Activated CD4-positive, alpha-beta T cell treated with anti-CD3 and anti-CD28 coated beads, Interleukin-2, amount 50 U/mL, for 24 hours (primary cell): Measurements from ENCODE around the gene UBE2K.
A peak's percentile ranks its signal among the peaks of the same experiment; 100 is the strongest.
"Not testable (repeated sequence)": the region's sequence is repeated elsewhere in the genome, so short reads cannot be mapped to it uniquely, and the experiment has no call there.

Experiments
- DNase-seq, 2 donors: peaks; one replicate each; pipeline ENCODE4 v3.0.0-alpha.2; 2020; ENCODE audit warnings: low read depth in 1 of 2, low spot score in 1 of 2

The UBE2K gene, protein sequence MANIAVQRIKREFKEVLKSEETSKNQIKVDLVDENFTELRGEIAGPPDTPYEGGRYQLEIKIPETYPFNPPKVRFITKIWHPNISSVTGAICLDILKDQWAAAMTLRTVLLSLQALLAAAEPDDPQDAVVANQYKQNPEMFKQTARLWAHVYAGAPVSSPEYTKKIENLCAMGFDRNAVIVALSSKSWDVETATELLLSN

GRCh38 chr4:39697740-39698423 is at the start of gene UBE2K:
TSS of gene UBE2K (plus strand) at chr4:39698136. CDS start at chr4:39698328, 192 bp downstream.
- peak; percentile 77 to 78 for DNase-seq

DNA sequence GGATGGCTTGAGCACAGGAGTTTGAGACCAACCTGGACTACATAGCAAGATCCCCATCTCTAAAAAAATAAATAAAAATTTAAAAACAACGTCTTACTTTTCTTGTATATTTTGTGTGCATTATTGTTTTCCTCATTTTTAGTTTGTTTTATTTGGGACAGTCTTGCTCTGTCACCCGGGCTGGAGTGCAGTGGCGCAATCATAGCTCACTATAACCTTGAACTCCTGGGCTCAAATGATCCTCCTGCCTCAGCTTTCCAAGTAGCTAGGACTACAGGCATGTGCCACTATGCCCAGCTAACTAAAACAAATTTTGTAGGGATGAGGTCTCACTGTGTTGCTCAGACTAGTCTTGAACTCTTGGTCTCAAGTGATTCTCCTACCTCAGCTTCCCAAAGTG is 49.7 kb upstream of the UBE2K start:
- DNase-seq: no peak

DNA sequence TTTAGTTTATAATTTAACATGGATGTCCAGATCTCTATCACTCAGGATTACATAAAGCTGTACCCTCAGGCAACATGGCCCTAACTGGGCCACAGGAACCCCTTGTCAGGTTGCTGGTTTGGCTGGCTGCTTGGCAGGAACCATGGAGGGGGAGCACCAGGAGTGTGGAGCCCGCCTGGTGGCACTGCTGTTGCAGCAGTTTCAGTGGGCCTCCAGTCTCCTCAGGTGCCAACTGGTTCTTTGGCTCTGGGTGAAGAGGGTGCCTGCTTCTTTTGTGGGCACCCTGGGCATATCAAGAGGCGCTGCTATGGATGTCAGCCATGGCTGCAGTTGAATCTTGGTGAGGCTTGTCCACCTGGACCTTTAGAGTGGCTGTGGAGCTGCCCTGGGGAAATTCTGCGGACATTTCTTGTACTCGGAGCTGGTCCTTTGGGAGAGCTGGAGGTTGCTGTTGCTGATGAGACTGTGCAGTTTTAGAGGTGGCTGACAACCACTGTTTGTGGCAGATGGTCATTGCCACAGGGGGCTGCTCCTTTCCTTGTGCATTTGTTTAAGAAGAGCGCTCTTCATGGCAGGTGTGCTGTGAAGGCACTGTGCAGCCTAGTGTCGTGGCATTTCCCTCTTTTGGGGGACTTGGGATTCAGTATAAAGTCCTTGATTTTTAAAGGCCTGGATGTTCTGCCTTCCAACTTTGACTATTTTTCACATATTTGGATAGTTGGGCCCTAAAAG is 48.9 kb upstream of the UBE2K start:
- no peak for DNase-seq

- no peak for DNase-seq
These were observed 48.2 kb upstream of the UBE2K start for GRCh38 chr4:39649639-39650265.

DNA sequence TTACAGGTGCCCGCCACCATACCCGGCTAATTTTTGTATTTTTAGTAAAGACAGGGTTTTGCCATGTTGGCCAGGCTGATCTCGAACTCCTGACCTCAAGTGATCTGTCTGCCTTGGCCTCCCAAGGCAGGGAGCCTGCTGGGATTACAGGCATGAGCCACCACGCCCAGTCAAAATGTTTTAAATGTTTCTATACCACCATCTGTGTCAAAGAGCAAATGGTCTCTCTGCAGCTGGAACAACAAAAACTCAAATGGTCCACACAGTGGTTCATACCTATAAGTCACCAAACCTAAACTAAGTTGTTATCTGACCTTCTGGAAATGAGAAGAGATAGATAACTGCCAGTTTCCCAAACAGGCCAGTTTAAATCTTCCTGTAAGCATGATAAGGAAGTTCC is 46.4 kb upstream of the UBE2K start:
- DNase-seq: not testable (repeated sequence)

DNA sequence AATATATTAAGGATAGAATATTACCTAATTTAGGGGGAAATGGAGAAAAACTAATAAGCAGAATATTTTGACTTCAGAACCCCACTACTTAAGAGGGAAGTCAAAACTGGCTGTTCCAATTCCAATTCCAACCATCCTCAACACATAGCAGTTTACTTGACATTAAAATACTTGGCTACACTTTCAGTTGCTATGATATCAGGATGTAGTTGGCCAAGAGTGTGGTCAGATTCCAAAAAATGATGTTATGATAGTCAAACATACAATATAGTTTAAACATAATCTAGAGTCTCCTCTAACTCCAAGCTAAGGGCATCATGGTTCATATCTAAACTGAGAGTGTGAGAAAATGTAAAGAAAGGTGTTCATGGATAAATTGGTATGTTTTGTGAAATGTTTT is 42.7 kb upstream of the UBE2K start:
- DNase-seq: no peak

- DNase-seq: no peak
These were observed 42.1 kb upstream of the UBE2K start for GRCh38 chr4:39655876-39656275.

- DNase-seq: not testable (repeated sequence)
These were observed 41.3 kb upstream of the UBE2K start for GRCh38 chr4:39656638-39657037.

- no peak for DNase-seq
These were observed 40.5 kb upstream of the UBE2K start for GRCh38 chr4:39657465-39657864.

DNA sequence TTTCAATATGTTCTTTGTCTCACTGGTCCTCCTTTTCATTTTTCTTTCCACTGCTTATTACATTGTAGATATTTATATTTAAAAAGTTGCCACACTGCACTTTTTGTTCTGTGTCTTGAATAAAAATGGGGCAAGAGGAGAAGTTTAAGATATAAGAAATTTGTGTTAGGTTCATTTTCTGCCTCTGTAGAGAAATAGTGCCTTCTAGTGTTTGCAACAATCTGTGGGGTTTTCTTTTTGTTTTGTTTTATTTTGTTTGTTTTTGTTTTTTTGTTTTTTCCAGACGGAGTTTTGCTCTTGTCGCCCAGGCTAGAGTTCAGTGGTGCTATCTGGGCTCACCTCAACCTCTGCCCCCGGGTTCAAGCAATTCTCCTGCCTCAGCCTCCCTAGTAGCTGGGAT is 39.2 kb upstream of the UBE2K start:
- DNase-seq: no peak

DNA sequence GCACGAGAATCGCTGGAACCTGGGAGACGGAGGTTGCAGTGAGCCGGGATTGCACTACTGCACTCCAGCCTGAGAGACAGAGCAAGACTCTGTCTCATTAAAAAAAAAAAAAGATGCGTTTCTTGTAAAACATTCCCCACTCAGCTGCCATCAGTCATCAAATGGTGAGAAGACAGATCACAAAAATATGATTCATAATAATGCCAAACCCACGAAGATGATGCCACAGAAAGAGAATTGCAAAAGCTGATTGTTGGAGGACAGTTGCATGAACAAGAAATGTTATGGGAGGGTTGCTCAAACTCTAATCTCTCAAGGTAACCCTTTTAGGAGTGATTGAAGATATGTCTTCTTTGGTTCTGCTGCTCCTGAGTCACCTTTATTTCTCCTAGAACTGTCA is 37.9 kb upstream of the UBE2K start:
- no peak for DNase-seq

GRCh38 chr4:39660757-39661156 is 37.2 kb upstream of the UBE2K start:
- DNase-seq: no peak

DNA sequence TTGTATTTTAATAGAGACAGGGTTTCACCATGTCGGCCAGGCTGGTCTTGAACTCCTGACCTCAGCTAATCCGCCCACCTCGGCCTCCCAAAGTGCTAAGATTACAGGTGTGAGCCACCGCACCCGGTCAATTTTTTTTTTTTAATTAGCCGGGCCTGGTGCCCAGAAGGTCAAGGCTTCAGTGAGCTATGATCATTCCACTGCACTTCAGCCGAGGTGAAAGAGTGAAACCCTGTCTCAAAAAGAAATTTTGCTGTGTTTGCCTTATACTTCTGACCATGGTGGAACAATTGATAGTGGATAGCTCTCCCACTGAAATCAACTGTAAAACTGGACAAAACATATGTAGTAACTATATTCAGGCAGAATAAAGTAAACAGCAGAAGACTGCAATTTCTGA is 35.3 kb upstream of the UBE2K start:
- DNase-seq: no peak

- no peak for DNase-seq
These were observed 32.9 kb upstream of the UBE2K start for GRCh38 chr4:39664828-39665731.

- DNase-seq: no peak
These were observed 30.2 kb upstream of the UBE2K start for GRCh38 chr4:39667706-39668105.

DNA sequence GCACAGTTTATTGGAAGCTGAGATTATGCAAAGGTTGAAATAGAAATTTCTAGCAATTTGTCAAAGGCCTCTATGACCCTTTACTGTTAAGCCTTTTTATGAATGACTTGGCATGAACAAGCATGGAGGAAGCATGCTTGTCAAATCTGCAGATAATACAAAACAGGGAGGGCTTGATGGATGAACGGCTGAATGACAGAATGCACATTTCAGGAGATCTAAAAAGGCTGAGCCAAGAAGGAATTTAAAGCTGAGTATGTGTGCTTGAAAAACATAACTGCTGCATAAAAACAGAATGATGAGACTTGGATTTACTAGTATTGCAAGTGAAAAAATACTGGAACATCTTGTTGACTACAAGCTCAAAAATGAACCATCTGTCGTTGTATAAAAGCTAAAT is 29.0 kb upstream of the UBE2K start:
- DNase-seq: no peak

- not testable (repeated sequence) for DNase-seq
These were observed 27.6 kb upstream of the UBE2K start for GRCh38 chr4:39670296-39670695.

DNA sequence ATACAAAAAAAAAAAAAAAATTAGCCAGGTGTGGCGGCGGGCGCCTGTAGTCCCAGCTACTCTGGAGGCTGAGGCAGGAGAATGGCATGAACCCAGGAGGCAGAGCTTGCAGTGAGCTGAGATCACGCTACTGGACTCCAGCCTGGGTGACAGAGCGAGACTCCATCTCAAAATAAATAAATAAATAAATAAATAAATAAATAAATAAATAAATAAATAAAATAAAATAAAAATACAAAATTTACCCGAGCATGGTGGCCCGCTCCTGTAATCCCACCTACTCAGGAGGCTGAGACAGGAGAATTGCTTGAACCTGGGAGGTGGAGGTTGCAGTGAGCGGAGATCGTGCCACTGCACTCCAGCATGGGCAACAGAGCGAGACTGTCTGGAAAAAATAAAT is 22.3 kb upstream of the UBE2K start:
- DNase-seq: not testable (repeated sequence)

- DNase-seq: not testable (repeated sequence)
These were observed 16.9 kb upstream of the UBE2K start for GRCh38 chr4:39681003-39681402.

- DNase-seq: no peak
These were observed 15.8 kb upstream of the UBE2K start for GRCh38 chr4:39682138-39682537.

DNA sequence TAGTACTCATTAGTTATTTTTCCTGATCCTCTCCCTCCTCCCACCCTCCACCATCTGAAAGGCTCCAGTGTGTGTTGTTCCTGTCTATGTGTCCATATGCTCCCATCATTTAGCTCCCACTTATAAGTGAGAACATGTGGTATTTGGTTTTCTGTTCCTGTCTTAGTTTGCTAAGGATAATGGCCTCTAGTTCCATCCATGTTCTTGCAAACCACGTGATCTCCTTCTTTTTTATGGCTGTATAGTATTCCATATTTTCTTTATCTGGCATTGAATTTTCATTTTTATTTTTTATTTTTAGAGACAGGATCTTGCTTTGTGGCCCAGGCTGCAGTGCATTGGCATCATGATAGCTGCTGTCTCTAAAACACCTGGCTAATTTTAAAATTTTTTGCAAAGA is 11.9 kb upstream of the UBE2K start:
- no peak for DNase-seq
